BE2C (cell line): ENCODE data around the gene MUC5B.
A peak's percentile ranks its signal among the peaks of the same experiment; 100 is the strongest.

Experiments used
- DNase-seq: peaks from one replicate; pipeline ENCODE4 v3.0.0-alpha.2; 2020
- H3K27me3 ChIP-seq: fragments of 250-450 bp; sonication (Bioruptor Pico); 2 replicates; pipeline ENCODE4 v1.5.1; 2020; ENCODE audit warnings: mild to moderate bottlenecking
- H3K36me3 ChIP-seq: fragments of 250-450 bp; sonication (Bioruptor Pico); 2 replicates; pipeline ENCODE4 v1.5.1; 2020; ENCODE audit warnings: mild to moderate bottlenecking
- H3K4me1 ChIP-seq: fragments of 250-450 bp; sonication (Bioruptor Pico); 2 replicates; pipeline ENCODE4 v1.5.1; 2020
- H3K4me3 ChIP-seq: 2 replicates; pipeline ENCODE4 v1.5.1; 2011; ENCODE audit warnings: low read depth, low read length
- H3K9me3 ChIP-seq: fragments of 250-450 bp; sonication (Bioruptor Pico); 2 replicates; pipeline ENCODE4 v1.5.1; 2020
- CTCF ChIP-seq: IDR thresholded peaks from 2 replicates; pipeline ENCODE4 v1.5.1; 2012; ENCODE audit warnings: mild to moderate bottlenecking, low read depth, low read length

MUC5B gene

GRCh38 chr11:1260023-1260501 lies 37.2 kb downstream of the MUC5B start:
- no peaks in the 10 kb centered on the region for H3K36me3 ChIP-seq
- TF ChIP-seq CTCF = no peak
- DNase-seq = peak; percentile 50
- H3K27me3 ChIP-seq = no peaks in the 10 kb centered on the region
- H3K9me3 ChIP-seq = no peaks in the 10 kb centered on the region
- H3K4me3 ChIP-seq = no peak overlapping the region
- no peaks in the 10 kb centered on the region for H3K4me1 ChIP-seq

- Histone ChIP-seq H3K4me1 (no peaks in the 10 kb centered on the region), H3K9me3 (no peaks in the 10 kb centered on the region), H3K36me3 (no peaks in the 10 kb centered on the region), H3K27me3 (no peaks in the 10 kb centered on the region), H3K4me3 (no peak overlapping the region)
- TF ChIP-seq CTCF = no peak
- DNase-seq = no peak
These were observed 37.8 kb downstream of the MUC5B start for GRCh38 chr11:1260620-1261019.

- Histone ChIP-seq H3K36me3 (no peaks in the 10 kb centered on the region), H3K4me1 (no peaks in the 10 kb centered on the region), H3K4me3 (no peak overlapping the region), H3K27me3 (no peaks in the 10 kb centered on the region), H3K9me3 (no peaks in the 10 kb centered on the region)
- no peak for TF ChIP-seq CTCF
- no peak for DNase-seq
These were observed 38.6 kb downstream of the MUC5B start for GRCh38 chr11:1261241-1262071.

GRCh38 chr11:1262172-1263006 lies 39.5 kb downstream of the MUC5B start:
- Histone ChIP-seq H3K4me3 (peak overlapping the region; percentile 50), H3K27me3 (no peaks in the 10 kb centered on the region), H3K4me1 (no peaks in the 10 kb centered on the region), H3K9me3 (no peaks in the 10 kb centered on the region), H3K36me3 (no peaks in the 10 kb centered on the region)
- peak; percentile 83 for DNase-seq
- no peak for TF ChIP-seq CTCF

- H3K36me3 ChIP-seq = no peaks in the 10 kb centered on the region
- DNase-seq = no peak
- H3K4me1 ChIP-seq = no peaks in the 10 kb centered on the region
- no peaks in the 10 kb centered on the region for H3K27me3 ChIP-seq
- H3K4me3 ChIP-seq = peak overlapping the region; percentile 16
- no peaks in the 10 kb centered on the region for H3K9me3 ChIP-seq
- no peak for TF ChIP-seq CTCF
These were observed 40.1 kb downstream of the MUC5B start for GRCh38 chr11:1263010-1263409.
